DMS79 (cell line): ENCODE results near the gene UBALD2.
"Not testable (repeated sequence)": the region's sequence is repeated elsewhere in the genome, so short reads cannot be mapped to it uniquely, and the experiment has no call there.

ENCODE experiments used
- DNase-seq: peaks from one replicate; lab custom pipeline; 2025; lab: John Stamatoyannopoulos, UW

UBALD2 gene

DNA sequence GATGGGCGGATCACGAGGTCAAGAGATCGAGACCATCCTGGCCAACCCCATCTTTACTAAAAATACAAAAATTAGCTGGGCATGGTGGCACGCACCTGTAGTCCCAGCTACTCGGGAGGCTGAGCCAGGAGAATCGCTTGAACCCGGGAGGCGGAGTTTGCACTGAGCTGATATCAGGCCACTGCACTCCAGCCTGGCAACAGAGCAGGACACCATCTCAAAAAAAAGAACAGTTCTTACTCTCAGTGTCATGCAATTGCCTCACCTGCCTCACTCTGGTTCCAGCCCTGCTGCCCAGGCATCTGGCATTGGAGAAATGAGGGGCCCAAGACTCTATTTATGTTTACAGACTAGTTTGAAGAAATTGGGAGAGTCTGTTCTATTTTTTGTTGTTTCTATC is 20.4 kb upstream of the UBALD2 start:
- not testable (repeated sequence) for DNase-seq

DNA sequence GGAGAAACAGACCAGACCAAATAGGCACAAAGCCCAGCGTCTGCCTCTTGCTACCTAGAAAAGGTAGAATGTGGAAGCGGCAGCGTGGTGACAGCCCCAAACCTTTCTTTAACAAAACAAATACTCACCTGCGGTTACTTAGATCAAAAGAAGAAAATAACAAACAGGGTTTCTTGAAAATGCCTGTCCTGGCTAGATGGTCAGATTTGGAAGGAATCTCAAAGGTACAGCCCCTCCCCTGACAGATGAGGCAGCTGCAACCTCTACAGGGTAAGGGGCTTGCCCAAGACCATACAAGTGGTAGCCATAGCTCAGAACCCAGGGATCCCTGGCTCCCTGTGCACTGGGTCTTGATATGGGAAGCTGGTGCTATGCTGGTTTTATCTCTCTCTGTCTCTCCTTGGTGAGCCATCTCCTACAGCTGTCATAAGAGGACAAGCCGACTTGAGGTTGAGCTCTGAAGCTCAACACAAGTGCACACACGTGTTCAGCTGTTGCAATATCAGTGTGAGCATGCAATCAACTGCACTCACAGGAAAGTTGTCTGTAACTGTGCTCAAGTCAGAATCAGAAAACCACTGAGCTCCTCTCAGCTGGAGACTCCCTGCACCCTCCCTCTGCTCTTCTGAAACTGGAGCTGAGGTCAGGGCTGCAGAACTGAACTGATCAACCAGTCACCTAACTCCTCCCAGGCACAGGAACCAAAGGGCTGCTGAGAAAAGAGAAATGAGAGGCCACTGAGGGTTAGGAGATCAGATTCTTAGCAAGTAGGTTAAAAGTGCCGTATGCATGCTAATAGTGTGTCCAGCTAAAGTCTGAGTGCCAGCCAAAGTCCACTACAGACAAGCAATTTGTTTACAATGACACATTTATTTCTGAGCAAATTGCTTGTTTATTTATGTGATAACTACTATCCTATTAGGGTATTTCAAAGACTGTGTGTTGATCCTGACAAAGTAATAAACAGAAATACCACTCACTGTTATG is 18.8 kb upstream of the UBALD2 start:
- no peak for DNase-seq

DNA sequence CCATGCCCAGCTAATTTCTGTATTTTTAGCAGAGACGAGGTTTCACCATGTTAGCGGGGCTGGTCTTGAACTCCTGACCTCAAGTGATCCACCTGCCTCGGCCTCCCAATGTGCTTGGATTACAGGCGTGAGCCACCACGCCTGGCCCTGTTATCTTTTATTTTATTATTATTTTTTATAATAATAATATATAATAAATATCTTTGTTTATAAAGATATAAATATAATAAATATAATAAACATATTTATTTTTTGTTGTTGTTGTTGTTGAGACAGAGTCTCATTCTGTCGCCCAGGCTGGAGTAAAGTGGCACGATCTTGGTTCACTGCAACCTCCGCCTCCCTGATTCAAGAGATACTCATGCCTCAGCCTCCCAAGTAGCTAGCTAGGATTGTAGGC is 17.8 kb upstream of the UBALD2 start:
- DNase-seq = no peak

DNA sequence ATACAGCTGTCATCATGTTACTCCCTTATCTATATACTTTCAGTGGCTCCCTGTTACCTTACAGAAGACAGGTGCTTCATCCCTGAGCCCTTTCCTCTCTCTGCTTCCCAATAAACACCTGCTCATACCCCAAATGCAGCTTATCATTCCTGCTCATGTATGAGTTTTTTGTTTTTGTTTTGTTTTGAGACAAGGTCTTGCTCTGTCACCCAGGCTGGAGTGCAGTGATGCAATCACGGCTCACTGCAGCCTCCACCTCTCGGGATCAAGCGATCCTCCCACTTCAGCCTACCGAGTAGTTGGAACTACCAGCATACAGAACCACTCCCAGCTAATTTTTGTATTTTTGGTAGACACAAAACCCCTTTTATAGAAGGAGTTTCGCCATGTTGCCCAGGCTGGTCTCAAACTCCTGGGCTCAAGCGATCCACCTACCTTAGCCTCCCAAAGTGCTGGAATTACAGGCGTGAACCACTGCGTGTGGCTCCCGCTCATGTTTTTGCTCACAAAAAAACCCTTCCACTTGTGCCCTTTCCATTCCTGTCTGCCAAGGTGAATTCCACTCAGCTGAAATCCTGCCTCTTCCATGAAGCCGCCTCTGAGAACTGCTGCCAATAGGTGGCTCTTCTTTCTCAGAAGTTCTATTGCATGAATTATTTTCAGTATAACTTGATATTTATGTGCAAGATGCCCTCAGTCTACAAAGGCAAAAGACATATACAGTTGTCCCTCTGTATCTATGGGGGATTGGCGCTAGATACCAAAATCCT is 16.9 kb upstream of the UBALD2 start:
- DNase-seq = no peak

DNA sequence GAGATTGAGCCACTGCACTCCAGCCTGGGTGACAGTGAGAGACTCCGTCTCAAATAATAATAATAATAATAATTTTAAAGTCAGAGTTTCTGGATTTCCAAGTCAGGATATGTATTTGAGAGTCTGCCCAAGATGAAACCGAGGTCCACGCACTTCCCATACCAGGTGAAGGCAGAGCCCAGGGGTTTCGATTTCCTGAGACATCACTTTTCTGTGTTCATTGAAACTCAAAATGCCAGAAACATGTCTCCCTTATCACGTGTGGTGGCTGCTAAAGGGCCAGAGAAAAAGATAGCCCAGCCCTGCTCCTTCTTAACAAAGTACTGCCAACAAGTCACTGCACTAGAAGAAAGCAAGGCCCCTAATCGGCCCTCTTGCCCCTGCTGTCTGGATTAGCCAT is 15.0 kb upstream of the UBALD2 start:
- DNase-seq = no peak

DNA sequence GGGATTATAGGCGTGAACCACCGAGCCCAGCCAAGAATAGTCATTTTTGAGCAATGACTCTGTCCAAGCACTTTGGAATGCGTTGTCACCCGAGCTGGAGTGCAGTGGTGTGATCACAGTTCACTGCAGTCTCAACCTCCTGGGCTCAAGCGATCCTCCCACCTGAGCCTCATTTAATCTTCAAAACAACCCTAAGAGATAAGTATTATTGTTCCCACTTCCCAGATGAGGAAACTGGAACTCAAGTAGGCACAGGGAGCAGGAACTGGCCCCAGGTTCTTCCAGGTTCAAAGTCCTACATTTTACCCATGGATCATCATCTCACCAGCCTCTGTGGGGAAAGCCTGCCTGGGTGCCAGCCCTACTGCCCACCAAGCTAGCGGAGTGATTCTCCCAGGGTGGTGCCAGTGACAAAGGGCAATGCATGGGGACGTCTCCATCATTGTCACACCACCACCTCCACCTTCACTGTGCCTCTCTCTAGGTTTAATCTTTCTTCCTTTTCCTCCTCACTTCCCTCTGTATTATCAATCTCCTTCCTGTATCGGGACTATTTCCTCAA is 13.6 kb upstream of the UBALD2 start:
- no peak for DNase-seq

DNA sequence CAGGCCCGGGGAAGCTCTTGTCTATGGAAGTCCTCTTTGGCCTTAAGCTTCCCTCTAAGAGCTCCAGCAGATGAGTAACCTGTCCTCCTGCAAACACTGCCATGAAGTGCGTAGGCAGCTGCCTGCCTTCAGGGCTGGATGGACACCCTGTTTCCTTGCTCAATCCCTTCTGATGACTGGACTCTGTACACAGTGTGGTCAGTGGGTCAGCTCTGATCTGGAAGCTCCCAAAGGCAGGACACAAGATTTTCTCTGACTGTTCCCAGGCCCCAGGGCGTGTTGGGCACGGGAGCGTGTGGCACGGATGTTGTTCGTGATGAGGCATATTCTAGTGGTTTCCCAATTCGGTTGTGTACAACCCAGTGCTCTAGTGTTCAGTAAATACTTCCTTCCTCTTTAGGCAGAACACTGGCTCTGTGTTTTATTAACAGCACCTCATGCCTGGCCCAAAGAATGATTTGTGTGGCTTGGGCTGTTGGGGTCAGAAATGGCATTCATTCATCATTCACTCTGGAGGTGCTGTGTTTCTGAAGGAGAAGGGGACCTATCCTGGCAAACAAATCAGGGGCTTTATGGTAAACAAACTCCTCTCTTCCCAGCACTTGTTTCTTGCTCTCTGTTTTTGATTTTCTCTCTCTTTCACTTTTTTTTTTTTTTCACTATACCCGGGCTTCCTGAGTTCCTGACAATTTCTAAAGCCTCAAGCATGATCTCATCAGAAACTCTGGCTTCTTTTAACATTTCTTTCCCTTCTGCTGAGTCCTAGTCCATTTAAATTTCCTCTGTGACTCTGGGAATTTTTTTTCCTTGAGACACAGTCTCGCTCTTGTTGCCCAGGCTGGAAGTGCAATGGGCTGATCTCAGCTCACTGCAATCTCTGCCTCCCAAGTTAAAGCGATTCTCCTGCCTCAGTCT is 12.9 kb upstream of the UBALD2 start:
- DNase-seq = no peak

DNA sequence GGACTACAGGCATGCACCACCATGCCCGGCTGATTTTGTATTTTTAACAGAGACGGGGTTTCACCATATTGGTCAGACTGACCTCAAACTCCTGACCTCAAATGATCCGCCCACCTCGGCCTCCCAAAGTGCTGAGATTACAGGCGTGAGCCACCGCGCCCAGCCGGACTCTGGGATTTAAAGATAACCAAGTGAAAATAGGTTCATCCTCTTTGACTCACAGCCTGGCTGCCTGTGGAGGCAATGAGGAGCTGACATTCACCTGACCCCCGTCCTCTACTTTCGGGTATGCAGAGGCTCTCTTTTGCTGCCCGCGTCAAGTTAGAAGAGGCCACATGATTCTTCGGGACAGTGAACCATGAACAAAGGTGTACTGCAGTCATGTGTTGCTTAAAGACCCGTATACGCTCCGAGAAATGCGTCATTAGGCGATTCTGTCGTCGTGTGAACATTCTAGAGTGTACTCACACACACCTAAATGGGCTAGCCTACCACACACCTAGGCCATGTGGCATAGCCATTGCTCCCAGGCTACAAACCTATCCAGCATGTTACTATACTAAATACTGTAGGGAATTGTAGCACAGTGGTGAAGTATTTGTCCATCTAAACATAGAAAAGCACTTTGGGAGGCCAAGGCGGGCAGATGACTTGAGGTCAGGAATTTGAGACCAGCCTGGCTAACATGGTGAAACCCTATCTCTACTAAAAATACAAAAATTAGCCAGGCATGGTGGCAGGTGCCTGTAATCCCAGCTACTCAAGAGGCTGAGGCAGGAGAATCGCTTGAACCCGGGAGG is 12.0 kb upstream of the UBALD2 start:
- not testable (repeated sequence) for DNase-seq

DNA sequence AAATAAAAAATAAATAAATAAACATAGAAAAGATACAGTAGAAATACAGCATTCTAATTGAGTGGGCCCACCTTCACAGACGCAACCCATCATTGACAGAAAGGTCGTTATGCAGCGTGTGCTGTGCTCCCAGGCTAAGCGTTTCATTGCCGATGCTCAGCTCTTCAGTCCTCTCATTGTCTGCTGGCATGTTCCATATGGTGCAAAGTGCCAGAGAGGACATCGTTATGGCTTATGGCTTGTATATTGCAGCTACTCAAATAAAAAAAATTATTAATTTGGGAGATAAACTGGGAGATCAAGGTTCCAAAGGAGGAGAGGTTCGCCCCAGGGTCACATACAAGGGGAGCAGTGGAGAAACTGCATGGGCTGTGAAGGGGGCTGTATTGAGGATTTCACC is 11.3 kb upstream of the UBALD2 start:
- DNase-seq = no peak

DNA sequence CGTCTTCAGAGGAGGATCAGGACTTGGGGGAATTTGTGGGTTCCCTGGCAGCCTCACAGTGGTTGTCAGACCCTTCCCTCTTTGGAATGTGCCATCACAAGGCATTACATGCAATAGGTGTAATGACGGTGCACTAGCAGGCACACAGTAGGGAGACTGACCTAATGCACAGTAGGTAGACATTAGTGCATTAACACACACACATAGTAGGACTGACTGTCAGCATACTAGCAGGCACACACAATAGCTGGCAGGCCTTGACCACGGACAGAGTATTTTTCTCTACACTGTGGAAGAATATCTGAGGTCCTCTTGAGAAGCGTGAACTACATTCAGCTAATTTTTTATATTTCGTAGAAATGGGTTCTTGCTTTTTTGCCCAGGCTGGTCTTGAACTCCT is 10.9 kb upstream of the UBALD2 start:
- no peak for DNase-seq

DNA sequence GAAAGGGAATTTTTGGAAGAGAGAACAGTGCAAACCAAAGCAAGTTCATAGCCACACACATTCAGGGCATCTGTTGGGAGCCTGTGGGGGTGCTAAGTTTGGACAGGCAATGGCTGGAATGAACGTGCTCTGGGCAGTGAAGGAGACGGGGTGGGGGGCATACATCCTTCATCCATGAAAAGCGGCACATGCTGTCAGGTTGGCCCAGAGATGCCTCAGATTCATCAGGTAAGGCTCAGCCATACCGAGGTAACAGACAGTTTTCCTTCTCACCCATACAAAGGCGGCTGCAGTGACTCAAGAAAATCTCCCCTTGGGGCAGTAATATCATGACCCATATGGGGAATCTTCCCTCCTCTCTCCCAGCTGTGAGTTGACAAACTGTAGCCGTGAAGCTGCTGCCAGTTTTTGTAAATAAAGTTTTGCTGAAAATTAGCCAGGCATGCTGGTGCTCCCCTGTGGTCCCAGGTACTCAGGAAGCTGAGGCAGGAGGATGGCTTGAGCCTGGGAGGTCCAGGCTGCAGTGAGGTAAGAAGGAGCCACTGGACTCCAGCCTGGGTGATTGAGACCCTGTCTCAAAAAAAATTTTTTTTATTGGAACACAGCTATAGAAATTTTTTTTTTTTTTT is 9.2 kb upstream of the UBALD2 start:
- DNase-seq = no peak

DNA sequence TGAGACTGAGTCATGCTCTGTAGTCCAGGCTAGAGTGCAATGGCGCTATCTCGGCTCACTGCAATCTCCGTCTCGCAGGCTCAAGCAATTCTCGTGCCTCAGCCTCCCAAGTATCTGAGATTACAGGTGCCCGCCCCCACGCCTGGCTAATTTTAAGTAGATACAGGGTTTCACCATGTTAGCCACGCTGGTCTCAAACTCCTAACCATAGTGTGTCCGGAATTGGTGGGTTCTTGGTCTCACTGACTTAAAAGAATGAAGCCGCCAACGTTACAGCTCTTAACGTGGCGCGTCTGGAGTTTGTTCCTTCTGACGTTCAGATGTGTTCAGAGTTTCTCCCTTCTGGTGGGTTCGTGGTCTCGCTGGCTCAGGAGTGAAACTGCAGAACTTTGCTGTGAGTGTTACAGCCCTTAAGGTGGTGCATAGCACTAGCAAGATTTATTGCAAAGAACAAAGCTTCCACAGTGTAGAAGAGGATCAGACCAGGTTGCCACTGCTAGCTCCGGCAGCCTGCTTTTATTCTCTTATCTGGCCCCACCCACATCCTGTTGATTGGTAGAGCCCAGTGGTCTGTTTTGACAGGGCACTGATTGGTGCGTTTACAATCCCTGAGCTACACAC is 8.6 kb upstream of the UBALD2 start:
- not testable (repeated sequence) for DNase-seq

DNA sequence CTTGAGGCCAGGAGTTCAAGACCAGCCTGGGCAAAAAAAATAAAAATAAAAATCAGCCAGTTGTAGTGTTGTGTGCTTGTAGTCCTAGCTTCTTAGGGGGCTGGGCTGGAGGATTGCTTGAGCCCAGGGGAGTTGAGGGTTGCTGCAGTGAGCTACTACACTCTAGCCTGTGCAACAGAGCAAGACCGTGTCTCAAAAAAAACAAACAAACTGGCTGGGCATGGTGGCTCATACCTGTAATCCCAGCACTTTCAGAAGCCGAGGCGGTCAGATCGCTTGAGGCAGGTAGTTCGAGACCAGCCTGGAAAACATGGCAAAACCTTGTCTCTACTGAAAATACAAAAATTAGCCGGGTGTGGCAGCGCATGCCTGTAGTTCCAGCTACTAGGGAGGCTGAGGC is 4.9 kb upstream of the UBALD2 start:
- no peak for DNase-seq

DNA sequence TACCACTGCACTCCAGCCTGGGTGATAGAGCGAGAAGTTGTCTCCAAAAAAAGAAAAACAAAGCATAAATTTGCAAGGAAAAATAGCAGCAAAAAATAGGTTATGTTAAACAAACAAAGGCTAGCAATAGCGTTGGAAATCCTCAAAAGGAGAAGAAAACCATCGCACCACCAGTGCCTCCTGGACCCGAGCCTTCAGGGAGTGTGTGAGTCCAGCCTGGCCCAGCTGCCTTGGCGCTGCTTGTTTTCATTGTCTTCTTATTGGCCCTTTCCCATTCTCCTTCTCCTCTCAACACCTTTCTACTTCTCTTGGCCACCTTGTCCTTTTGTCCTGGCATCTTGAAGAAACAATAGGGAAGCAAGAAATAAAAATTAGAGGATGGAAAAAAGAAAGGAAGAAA is 4.5 kb upstream of the UBALD2 start:
- DNase-seq = no peak

DNA sequence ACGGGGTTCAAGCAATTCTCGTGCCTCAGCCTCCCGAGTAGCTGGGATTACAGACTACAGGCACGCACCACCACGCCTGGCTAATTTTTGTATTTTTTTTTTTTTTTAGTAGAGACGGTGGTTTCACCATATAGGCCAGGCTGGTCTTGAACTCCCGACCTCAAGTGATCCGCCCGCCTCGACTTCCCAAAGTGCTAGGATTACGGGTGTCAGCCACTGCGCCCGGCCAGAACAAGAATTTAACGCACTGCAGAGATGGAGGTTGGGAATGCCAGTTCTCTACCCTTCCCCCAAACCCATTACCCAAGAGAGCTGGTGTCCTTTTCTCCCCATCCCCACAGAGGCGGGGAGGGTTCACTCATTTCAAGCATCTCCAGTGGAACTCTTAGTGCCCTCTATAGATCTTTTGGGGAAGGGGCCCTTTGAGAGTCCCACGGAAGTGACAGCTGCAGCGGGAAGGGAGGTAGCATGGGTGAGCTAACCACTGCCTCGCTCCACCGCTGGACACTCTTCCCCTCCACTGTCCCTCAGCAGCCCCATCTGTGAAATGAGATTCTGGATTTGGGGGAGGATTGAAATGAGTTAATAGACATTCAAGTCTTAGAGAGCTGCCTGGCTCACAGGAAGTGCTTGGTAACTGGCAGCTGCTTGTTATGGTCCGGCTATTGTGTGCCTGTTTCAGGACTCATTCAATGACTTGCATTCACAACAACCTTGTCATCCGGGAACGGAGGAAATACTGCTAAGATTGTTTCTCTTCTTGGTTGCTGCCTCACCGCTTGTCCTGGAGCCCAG is 3.5 kb upstream of the UBALD2 start:
- DNase-seq = no peak

DNA sequence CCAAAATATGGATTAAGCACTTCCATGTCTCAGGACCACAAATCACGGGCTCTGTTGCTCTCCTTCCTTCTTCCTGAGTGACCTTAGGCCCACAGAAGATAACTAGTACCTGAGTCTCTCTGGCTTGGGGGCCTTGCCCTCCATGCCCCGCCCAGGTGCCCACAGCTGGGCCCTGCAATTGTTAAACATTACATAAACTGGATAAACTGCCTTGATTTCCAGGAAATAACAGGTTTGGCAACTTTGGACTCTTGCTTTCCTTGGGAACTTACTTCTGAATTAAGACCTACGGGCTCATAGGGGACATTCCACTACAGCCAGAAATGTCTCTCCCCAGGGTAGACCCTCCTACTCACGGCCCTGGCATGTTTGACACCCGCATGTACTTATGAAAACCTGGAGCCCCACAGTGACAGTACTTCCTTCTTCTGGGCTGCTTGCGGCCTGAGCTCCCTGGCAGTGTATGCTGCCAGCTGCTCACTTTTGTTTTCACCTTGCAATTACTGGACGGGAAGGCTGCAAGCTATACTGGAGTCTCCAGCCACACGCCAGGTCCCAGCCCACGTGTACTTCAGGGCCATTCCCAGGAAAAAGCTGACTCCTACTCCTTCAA is 2.3 kb upstream of the UBALD2 start:
- no peak for DNase-seq

DNA sequence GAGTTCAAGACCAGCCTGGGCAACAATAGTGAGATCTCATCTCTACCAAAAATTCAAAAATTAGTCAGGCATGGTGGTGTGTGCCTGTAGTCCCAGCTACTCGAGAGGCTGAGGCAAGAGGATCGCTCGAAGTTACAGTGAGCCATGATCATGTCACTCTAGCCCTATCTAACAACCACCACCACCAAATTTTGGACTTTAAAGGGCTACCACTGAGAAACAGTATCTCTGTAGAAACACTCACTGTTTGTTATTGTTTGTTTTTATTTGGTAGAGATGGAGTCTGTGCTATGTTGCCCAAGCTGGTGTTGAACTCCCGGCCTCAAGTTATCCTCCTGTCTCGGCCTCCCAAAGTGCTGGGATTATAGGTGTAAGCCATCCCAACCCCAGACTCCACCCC is 1.3 kb upstream of the UBALD2 start:
- DNase-seq = no peak

DNA sequence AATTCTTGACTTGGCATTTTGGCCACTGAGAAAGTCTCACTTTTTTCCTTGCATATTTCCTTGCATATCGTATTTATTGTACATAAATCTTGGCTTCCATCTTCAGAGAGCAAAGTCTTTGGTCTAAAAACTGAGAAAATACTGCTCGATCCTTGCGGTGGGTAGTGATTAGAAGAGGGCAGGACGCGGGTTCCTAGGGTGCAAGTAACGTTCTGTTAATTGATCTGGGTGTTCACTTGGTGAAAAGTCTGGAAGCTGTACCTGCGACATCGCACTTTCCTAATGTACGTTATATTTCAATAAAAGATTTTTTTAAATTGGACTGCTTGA is 758 bp upstream of the UBALD2 start:
- DNase-seq = no peak
